Panc1 (cell line): Measurements from ENCODE around the gene DDX24. TPM values are rescaled to one million over a fixed set of nuclear protein-coding genes. Genes with fewer than 3 reads are reported as not detected.

Experiments
- ATAC-seq: fragments of 200-7000 bp; cut with Tn5 transposase; 2 replicates; pipeline ENCODE4 v1.9.1; 2020; ENCODE audit warnings: mild to moderate bottlenecking, moderate library complexity
- BruUV-seq: library from RNA; stranded (reverse); fragments of 400-500 nt; replicated peaks from 2 replicates; lab custom pipeline; 2021; lab: Mats Ljungman, UMichigan
- CTCF ChIA-PET: fragments of 300-600 bp; sonication (Branson Sonifier 250); formaldehyde crosslinking; loops from one replicate; lab custom pipeline; 2022; ENCODE audit warnings: antibody characterized with exemption; lab: Charles Lee
- POLR2A ChIA-PET: fragments of 300-600 bp; sonication (Branson Sonifier 250); formaldehyde crosslinking; loops from one replicate; lab custom pipeline; 2022; ENCODE audit warnings: antibody characterized with exemption; lab: Charles Lee
- DNase-seq: peaks from one replicate; pipeline ENCODE4 v3.0.0-alpha.2; 2010; ENCODE audit warnings: low read depth, low spot score
- H3K27ac ChIP-seq: 2 replicates; pipeline ENCODE4 v1.5.1; 2011; ENCODE audit warnings: mild to moderate bottlenecking, low read length, inconsistent platforms
- H3K27me3 ChIP-seq: fragments of 200-500 bp; sonication (Bioruptor generic); 2 replicates; pipeline ENCODE4 v1.6.0; 2014; ENCODE audit warnings: low read length, inconsistent platforms; ENCODE audit not compliant: control insufficient read depth, insufficient read depth
- H3K36me3 ChIP-seq: fragments of 200-500 bp; sonication (Bioruptor generic); 2 replicates; pipeline ENCODE4 v1.5.1; 2014; ENCODE audit warnings: inconsistent platforms, mild to moderate bottlenecking, low read length, moderate library complexity; ENCODE audit not compliant: control insufficient read depth, insufficient read depth
- H3K4me1 ChIP-seq: 2 replicates; pipeline ENCODE4 v1.5.1; 2011; ENCODE audit warnings: inconsistent platforms, mild to moderate bottlenecking, low read length, moderate library complexity; ENCODE audit not compliant: control insufficient read depth, insufficient read depth
- H3K4me3 ChIP-seq, 2 experiments: 2 replicates each; pipeline ENCODE4 v1.5.1; 2011 to 2012; ENCODE audit warnings: low read depth in 2 of 2, low read length in 2 of 2, mild to moderate bottlenecking in 2 of 2, inconsistent platforms in 1 of 2, moderate library complexity in 1 of 2
- H3K9me3 ChIP-seq: fragments of 200-500 bp; sonication (Bioruptor generic); 2 replicates; pipeline ENCODE4 v1.5.1; 2014; ENCODE audit warnings: low read depth, mild to moderate bottlenecking, inconsistent platforms, low read length, moderate library complexity; ENCODE audit not compliant: control insufficient read depth, insufficient read depth
- POLR2AphosphoS5 ChIP-seq: IDR thresholded peaks from 2 replicates; pipeline ENCODE4 v1.6.1; 2012; ENCODE audit warnings: mild to moderate bottlenecking, low read depth, low read length, moderate library complexity
- SIN3A ChIP-seq: IDR thresholded peaks from 2 replicates; pipeline ENCODE4 v1.6.1; 2012; ENCODE audit warnings: low read depth, mild to moderate bottlenecking, low read length, moderate library complexity, borderline replicate concordance; ENCODE audit not compliant: insufficient read depth
- TCF7L2 ChIP-seq: IDR thresholded peaks from 2 replicates; pipeline ENCODE4 v1.6.1; 2011; ENCODE audit warnings: mild to moderate bottlenecking, low read depth, low read length, inconsistent platforms
- in situ Hi-C: cut with HindIII; loops from 2 replicates; pipeline ENCODE4 v1.10.0; 2016; ENCODE audit warnings: low sequenced_read_pairs, low pct_unique_long_range_greater_than_20kb
- intact Hi-C: fragments of 100-400 bp; cut with micrococcal nuclease; formaldehyde crosslinking; loops from one replicate; pipeline ENCODE4 v1.10.0; 2022; ENCODE audit not compliant: unreplicated experiment
- total RNA-seq: library from RNA; stranded (reverse); gene quantifications from one replicate; pipeline ENCODE4 v1.2.1, GENCODE V29; 2021; ENCODE audit not compliant: unreplicated experiment
- TF ChIP-seq, protein P1 (sequence below), 2 experiments: IDR thresholded peaks; 2 replicates each; pipeline ENCODE4 v1.6.1; 2011 to 2012; ENCODE audit warnings: low read depth in 2 of 2, control low read depth in 1 of 2, low read length in 1 of 2, mild to moderate bottlenecking in 1 of 2, moderate library complexity in 1 of 2; ENCODE audit not compliant: insufficient read depth in 1 of 2
- TF ChIP-seq, protein P2 (sequence below): fragments of 450-650 bp; IDR thresholded peaks from 2 replicates; pipeline ENCODE4 v1.5.1; 2017; ENCODE audit warnings: mild to moderate bottlenecking

Gene DDX24
- total RNA-seq, 1 experiment from 2014 or later, result 103 TPM

DNA sequence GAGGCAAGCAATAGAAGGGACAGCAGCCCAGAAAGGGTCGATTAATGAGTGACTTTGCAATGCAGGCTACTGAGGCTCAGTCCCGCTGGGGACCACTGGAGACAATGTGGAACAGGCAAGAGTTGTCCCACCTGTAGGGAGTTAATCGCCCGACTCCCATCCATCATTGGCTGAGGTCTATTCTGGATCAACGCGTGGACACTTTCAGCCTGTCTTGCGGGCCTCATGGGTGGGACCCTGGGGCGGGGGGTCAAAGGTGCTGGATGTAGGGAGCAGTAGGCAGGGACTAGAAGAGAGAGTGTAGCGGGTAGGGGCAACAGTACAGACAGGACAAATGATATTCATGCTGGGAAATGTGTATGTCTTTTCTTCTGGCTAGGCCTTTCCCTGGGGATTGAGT, 42.3 kb upstream of the DDX24 start:
- POLR2A ChIA-PET, result no interaction called here
- no peaks in the 10 kb centered on the region for H3K9me3 ChIP-seq
- no peaks in the 10 kb centered on the region for H3K4me1 ChIP-seq
- ATAC-seq, result no peak
- intact Hi-C loops, result no loop called here
- BruUV-seq, result no TSS peak
- no peak for TF ChIP-seq SIN3A
- TF ChIP-seq, protein P1, sequence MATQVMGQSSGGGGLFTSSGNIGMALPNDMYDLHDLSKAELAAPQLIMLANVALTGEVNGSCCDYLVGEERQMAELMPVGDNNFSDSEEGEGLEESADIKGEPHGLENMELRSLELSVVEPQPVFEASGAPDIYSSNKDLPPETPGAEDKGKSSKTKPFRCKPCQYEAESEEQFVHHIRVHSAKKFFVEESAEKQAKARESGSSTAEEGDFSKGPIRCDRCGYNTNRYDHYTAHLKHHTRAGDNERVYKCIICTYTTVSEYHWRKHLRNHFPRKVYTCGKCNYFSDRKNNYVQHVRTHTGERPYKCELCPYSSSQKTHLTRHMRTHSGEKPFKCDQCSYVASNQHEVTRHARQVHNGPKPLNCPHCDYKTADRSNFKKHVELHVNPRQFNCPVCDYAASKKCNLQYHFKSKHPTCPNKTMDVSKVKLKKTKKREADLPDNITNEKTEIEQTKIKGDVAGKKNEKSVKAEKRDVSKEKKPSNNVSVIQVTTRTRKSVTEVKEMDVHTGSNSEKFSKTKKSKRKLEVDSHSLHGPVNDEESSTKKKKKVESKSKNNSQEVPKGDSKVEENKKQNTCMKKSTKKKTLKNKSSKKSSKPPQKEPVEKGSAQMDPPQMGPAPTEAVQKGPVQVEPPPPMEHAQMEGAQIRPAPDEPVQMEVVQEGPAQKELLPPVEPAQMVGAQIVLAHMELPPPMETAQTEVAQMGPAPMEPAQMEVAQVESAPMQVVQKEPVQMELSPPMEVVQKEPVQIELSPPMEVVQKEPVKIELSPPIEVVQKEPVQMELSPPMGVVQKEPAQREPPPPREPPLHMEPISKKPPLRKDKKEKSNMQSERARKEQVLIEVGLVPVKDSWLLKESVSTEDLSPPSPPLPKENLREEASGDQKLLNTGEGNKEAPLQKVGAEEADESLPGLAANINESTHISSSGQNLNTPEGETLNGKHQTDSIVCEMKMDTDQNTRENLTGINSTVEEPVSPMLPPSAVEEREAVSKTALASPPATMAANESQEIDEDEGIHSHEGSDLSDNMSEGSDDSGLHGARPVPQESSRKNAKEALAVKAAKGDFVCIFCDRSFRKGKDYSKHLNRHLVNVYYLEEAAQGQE (IDR thresholded peaks at IDR 0.05; ENCODE audit: insufficient read depth in 1 of 2, low read depth in 2 of 2, low read length in 1 of 2), result no peak
- TF ChIP-seq, protein P2, sequence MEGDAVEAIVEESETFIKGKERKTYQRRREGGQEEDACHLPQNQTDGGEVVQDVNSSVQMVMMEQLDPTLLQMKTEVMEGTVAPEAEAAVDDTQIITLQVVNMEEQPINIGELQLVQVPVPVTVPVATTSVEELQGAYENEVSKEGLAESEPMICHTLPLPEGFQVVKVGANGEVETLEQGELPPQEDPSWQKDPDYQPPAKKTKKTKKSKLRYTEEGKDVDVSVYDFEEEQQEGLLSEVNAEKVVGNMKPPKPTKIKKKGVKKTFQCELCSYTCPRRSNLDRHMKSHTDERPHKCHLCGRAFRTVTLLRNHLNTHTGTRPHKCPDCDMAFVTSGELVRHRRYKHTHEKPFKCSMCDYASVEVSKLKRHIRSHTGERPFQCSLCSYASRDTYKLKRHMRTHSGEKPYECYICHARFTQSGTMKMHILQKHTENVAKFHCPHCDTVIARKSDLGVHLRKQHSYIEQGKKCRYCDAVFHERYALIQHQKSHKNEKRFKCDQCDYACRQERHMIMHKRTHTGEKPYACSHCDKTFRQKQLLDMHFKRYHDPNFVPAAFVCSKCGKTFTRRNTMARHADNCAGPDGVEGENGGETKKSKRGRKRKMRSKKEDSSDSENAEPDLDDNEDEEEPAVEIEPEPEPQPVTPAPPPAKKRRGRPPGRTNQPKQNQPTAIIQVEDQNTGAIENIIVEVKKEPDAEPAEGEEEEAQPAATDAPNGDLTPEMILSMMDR, result no peak
- TF ChIP-seq POLR2AphosphoS5, result no peak
- TF ChIP-seq TCF7L2, result no peak
- H3K36me3 ChIP-seq, result no peaks in the 10 kb centered on the region
- no peak overlapping the region for H3K27ac ChIP-seq
- H3K27me3 ChIP-seq, result no peaks in the 10 kb centered on the region
- DNase-seq, result no peak
- in situ Hi-C loops, result no loop called here
- CTCF ChIA-PET, result no interaction called here
- no peak overlapping the region for H3K4me3 ChIP-seq

DNA sequence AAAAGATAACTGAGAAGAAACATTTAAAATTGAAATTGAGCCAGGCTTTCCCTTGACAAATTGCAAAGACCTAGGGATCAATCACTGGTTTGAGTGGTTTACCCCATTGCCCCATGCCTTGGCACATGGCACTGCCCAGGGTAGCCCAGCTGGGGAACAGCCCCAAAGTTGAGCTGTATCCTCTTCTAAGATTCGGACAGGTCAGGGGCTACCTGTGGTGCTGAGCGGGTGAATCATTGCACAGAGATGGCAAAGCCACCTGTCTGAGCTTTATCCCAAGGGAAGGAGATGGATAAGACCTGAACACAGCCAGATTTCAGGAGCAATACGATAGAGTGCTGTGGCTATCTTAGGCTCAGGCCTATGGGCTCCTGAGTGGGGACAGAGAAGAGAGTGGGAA, 41.4 kb upstream of the DDX24 start:
- CTCF ChIA-PET, result no interaction called here
- in situ Hi-C loops (no loop called here), intact Hi-C loops (no loop called here)
- DNase-seq (no peak), ATAC-seq (no peak)
- H3K4me3 ChIP-seq, result no peak overlapping the region
- H3K36me3 ChIP-seq, result no peaks in the 10 kb centered on the region
- H3K4me1 ChIP-seq, result no peaks in the 10 kb centered on the region
- no peaks in the 10 kb centered on the region for H3K27me3 ChIP-seq
- no peak overlapping the region for H3K27ac ChIP-seq
- BruUV-seq, result no TSS peak
- H3K9me3 ChIP-seq, result no peaks in the 10 kb centered on the region
- TF ChIP-seq, protein P2, result no peak
- TF ChIP-seq, protein P1 (IDR thresholded peaks at IDR 0.05; ENCODE audit: insufficient read depth in 1 of 2, low read depth in 2 of 2, low read length in 1 of 2), result no peak
- TF ChIP-seq POLR2AphosphoS5 (no peak), SIN3A (no peak), TCF7L2 (no peak)
- POLR2A ChIA-PET, result no interaction called here
